NCI-H2196 treated with DMSO at 0.1 percent for 48 hours (cell line): ENCODE data around the gene SEC14L3.

Experiments used
- DNase-seq: peaks from one replicate; lab custom pipeline; 2025; ENCODE audit not compliant: unreplicated experiment; lab: John Stamatoyannopoulos, UW

SEC14L3 gene

DNA sequence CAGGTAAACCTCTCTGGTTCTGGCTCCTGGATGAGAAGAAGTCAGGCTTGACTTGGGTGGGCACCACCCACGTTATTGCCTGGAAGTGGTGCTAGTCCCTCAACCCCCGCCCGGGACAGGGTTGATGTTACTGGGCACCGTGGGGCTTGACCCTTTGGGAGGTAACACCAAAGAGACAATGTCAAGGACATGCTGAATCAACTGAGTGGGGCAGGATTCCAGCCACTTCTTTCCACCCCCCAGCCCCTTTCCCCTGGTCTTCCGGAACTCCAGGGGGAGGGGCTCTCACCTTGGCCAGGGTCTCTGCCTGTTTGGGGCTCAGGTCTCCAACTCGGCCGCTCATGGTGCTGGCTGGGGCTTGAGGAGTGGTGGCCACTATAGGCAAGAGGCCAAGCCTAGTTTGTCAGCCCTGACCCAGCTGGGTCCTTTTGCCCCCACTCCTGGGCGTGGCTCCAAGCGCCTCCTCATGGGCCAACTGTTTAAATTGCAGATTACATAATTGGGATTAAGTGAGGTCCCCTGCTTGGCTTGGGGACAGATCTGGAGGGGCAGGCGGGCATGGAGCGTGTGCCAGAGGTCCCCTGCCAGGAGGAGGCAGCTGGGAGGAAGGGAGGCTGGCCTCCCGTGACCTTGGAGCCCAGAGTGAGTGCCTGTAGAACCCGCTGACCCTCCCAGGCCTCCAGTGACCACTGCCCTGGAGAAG lies at the start of gene SEC14L3:
TSS of gene SEC14L3 (minus strand) at position 402 of the 703 bp plus-strand sequence. CDS start at position 343, 59 bp downstream.
- DNase-seq, result no peak

- DNase-seq, result no peak
Measured at GRCh38 chr22:30519842-30520425, 48.1 kb upstream of the SEC14L3 start.

DNA sequence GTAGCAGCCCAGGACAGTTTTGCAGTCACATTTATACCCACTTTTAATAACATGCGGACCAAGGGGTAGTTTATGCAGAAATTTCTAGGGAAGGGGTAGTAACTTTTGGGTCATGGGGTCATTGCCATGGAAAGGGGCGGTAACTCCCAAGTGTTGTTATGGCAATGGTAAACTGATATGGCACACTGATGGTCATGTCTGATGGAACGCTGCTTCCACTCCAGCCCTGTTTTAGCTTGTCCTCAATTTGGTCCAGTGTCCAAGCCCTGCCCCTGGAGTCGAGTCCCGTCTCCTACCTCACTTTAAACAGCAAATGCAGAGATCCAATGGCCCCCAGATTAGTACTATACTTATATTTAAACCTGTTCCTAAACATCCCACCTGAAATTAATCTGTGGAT lies 44.9 kb upstream of the SEC14L3 start:
- no peak for DNase-seq

DNA sequence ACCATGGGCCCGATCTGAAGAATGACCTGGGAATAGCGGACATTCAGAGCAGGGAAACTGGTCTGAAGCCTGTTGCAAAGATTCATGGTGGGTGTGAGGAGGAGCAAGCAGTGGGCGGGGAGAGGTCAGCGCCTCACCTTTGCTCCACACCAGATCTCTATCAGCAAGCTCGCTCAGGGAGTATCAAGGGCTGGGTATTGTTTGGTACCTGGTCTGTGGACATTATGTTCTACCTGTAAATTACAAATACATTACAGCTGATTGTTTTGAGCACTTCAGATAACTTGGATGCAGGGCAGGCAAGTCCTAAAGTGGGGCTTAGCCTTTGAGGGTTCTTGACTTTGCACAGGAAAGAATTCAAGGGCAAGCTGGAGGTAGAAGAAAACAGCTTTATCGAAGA lies 44.5 kb upstream of the SEC14L3 start:
- DNase-seq, result no peak

GRCh38 chr22:30514252-30514651 lies 42.4 kb upstream of the SEC14L3 start:
- DNase-seq, result no peak

- DNase-seq, result no peak
Measured at GRCh38 chr22:30513462-30513861, 41.6 kb upstream of the SEC14L3 start.

GRCh38 chr22:30511911-30512310 lies 40.1 kb upstream of the SEC14L3 start:
- no peak for DNase-seq

DNA sequence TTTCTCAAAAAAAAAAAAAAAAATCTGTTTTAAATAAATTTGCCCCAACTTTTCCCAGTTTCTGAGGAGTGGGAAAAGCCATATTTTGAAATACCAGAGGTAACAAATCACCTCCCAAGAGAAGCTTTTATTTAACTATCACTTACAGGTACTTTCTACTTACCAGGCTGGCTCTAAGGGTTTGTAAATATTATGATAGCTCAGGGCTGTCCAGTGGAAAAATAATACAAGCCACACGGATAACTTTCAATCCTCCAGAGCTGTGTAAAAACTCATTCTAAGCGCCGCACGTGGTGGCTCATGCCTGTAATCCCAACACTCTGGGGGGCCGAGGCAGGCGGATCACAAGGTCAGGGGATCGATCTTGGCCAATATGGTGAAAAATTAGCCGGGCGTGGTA lies 39.3 kb upstream of the SEC14L3 start:
- DNase-seq, result no peak

GRCh38 chr22:30508216-30508615 lies 36.4 kb upstream of the SEC14L3 start:
- no peak for DNase-seq

DNA sequence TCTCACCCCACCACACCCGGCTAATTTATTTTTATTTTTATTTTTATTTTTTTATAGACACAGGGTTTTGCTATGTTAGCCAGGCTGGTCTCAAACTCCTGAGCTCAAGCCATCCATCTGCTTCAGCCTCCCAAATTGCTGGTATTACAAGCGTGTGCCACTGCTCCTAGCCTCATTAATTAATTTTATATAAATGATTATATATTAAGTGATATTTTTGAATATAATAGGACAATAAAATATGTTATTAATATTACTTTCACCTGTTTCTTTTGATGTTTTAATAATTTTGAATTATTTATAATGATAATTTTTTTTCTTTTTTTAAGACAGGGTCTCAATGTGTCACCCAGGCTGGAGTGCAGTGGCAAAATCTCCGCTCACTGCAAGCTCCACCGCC lies 35.9 kb upstream of the SEC14L3 start:
- no peak for DNase-seq

GRCh38 chr22:30506507-30506968 lies 34.7 kb upstream of the SEC14L3 start:
- DNase-seq, result no peak

DNA sequence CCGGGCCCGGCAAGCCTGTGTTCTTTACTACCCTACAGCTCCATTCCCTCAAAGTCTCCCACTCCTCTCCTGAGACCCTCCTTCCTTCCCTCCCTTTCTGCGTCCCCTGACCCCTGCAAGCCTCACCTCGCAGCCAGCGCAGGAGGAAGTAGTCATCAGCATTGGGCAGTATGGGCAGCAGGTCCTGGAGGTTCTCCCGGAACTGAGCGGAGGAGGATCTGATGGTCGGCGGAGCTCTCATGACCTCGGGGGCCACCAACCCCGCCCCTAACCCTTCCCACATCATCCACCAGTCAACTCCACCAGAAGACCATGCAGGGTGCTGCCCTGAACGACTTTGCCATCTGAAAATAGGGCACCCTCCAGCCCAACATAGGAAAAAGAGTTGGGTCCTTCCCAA lies 31.7 kb upstream of the SEC14L3 start:
- no peak for DNase-seq

- DNase-seq, result no peak
Measured at GRCh38 chr22:30502911-30503310, 31.1 kb upstream of the SEC14L3 start.

- no peak for DNase-seq
Measured at GRCh38 chr22:30502153-30502552, 30.3 kb upstream of the SEC14L3 start.

GRCh38 chr22:30500628-30501027 lies 28.8 kb upstream of the SEC14L3 start:
- DNase-seq, result no peak

DNA sequence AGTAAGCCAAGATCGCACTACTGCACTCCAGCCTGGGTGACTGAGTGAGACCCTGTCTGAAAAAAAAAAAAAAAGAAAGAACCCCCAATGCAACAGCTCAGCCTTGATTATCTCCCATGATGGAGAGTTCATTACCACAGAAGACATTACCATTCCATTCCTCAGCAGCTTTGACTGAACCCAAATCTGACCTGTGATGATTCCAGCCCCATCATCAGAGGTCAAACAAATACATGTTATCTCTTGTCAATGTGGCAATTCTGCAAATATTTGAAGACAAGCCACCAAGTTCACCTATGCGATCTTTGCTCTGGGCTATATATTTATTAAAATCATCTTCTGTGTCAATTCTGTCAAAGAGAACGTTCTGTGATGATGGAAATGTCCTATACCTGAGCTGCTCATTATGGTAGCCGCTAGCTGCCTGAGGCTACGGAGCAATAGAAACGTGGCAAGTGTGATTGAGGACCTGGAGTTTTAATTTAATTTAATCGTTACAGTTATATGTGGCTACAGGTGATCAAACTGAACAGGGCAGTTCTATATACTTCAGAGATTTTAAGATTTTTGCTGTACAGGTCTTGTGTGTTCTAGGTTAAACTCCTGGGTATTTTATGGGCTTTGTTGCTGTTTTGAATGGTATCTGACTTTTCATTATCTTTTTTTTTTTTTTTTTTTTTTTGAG lies 25.8 kb upstream of the SEC14L3 start:
- DNase-seq, result no peak

- no peak for DNase-seq
Measured at GRCh38 chr22:30495041-30495784, 23.4 kb upstream of the SEC14L3 start.

DNA sequence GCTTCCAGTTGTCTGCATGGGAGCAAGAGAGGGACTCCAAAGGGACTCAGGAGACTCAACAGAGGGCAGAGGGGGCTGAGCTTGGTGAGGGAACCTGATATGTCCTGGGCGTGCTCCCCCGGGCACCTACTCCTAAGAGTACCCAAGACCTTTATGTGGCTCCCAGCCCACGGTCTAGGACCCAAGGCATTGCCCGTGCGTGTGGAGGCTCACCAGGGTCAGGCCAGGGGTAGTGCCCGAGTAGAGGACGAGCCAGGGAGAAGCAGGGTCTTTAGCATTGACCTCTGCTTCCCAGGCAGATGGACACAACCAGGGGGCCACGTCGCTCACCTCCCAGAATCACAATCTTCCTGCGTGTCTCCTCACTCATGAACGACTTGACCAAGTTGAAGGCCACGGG lies 20.3 kb upstream of the SEC14L3 start:
- no peak for DNase-seq

GRCh38 chr22:30491381-30491780 lies 19.6 kb upstream of the SEC14L3 start:
- no peak for DNase-seq

DNA sequence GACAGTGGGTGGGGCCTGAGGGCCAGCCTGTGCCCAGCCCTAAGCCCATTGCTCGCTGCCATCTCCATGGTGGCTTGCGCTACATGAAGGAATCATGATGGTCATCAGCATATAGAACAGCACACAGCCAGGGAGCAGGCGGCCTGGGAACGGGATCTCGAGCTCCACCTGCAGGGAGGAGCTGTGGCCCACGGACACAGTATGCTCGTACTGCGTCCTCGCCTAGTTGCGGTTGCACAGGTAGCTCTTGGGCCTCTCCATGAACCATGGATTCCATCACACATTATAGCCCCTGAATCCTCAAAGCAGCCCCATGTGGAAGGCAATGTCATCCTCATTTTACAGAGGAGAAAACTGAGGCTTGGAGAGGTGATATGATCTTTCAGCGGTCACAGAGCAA lies 18.6 kb upstream of the SEC14L3 start:
- no peak for DNase-seq

GRCh38 chr22:30488121-30488520 lies 16.3 kb upstream of the SEC14L3 start:
- no peak for DNase-seq
